GM18519 (cell line): ENCODE results near the gene CLOCK.
"Not testable (repeated sequence)": the region's sequence is repeated elsewhere in the genome, so short reads cannot be mapped to it uniquely, and the experiment has no call there.

Source experiments
- ATAC-seq: cut with Tn5 transposase; IDR thresholded peaks from one replicate; pipeline ENCODE4 v1.9.1; 2021; ENCODE audit warnings: mild to moderate bottlenecking, moderate library complexity; ENCODE audit not compliant: unreplicated experiment, low FRiP score

CLOCK gene, protein sequence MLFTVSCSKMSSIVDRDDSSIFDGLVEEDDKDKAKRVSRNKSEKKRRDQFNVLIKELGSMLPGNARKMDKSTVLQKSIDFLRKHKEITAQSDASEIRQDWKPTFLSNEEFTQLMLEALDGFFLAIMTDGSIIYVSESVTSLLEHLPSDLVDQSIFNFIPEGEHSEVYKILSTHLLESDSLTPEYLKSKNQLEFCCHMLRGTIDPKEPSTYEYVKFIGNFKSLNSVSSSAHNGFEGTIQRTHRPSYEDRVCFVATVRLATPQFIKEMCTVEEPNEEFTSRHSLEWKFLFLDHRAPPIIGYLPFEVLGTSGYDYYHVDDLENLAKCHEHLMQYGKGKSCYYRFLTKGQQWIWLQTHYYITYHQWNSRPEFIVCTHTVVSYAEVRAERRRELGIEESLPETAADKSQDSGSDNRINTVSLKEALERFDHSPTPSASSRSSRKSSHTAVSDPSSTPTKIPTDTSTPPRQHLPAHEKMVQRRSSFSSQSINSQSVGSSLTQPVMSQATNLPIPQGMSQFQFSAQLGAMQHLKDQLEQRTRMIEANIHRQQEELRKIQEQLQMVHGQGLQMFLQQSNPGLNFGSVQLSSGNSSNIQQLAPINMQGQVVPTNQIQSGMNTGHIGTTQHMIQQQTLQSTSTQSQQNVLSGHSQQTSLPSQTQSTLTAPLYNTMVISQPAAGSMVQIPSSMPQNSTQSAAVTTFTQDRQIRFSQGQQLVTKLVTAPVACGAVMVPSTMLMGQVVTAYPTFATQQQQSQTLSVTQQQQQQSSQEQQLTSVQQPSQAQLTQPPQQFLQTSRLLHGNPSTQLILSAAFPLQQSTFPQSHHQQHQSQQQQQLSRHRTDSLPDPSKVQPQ

GRCh38 chr4:55546756-55547465, at the start of gene CLOCK:
Gene CLOCK, minus strand, starts transcription at chr4:55546909. Its CDS starts 64,124 bp downstream, at chr4:55482785.
- ATAC-seq, result peak; percentile 64

GRCh38 chr4:55592014-55592413, 45.3 kb upstream of the CLOCK start, which contains the start of gene PDCL2:
Gene PDCL2, minus strand, starts transcription at chr4:55592245. Its CDS starts 136 bp downstream, at chr4:55592109.
- no peak for ATAC-seq

GRCh38 chr4:55588160-55588559, 41.5 kb upstream of the CLOCK start:
- no peak for ATAC-seq

DNA sequence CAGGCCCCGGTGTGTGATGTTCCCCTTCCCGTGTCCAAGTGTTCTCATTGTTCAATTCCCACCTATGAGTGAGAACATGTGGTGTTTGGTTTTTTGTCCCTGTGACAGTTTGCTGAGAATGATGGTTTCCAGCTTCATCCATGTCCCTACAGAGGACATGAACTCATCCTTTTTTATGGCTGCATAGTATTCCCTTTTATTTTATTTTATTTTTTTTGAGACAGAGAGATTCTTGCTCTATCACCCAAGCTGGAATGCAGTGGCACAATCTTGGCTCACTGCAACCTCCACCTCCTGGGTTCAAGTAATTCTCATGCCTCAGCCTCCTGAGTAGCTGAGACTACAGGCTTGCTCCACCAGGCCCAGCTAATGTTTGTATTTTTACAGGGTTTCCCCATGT, 36.1 kb upstream of the CLOCK start:
- not testable (repeated sequence) for ATAC-seq

DNA sequence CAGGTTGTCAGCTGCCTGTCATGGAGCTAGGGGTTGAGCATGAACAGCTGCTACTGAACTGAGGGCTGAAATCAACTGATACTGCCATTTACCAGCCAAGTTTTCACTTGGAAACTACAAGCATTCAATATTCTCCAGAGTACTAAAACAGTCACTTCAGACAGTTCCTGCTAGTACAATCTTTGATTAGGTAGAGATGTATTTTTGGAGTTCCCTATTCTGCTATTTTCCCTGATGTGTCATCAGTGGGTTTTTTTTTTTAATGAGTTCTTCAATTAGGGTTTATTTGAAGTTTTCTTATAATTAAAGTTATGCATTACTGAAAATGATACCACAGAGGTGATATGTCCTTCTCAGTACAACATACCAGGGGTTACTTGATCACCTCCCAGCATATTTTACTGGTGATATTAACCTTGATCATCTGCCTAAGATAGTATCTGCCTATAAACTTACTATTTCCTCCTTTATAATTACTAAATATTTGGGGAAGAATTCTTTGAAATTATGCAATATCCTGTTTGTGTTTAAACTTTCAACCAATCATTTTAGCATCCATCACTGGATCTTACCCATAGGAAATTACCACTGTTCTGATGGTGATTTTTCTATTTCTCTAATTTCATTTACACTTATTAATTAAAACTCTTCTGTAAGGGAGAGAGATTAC, 31.8 kb upstream of the CLOCK start:
- ATAC-seq, result no peak

DNA sequence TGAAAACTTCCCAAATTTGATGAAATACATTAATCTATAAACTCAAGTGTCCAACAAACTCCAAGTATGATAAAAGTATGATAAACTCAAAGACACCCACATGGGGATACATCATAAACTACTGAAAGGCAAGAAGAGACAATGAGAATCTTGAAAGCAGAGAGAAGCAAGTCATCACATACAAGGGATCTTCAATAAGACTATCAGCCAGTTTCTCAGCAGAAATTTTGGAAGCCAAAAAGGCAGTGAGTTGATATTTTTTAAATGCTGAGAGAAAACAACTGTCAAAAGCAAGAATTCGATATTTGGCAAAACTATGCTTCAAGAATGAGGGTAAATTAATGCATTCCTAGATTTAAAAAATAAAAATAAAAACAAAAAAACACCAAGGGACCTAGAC, 28.8 kb upstream of the CLOCK start:
- ATAC-seq, result no peak

GRCh38 chr4:55574252-55574651, 27.5 kb upstream of the CLOCK start:
- no peak for ATAC-seq

- ATAC-seq, result no peak
Observed at GRCh38 chr4:55571806-55572205, 25.1 kb upstream of the CLOCK start.

- peak; percentile 74 for ATAC-seq
Observed at GRCh38 chr4:55568905-55569504, 22.3 kb upstream of the CLOCK start.

GRCh38 chr4:55561889-55562288, 15.2 kb upstream of the CLOCK start:
- peak; percentile 100 for ATAC-seq

DNA sequence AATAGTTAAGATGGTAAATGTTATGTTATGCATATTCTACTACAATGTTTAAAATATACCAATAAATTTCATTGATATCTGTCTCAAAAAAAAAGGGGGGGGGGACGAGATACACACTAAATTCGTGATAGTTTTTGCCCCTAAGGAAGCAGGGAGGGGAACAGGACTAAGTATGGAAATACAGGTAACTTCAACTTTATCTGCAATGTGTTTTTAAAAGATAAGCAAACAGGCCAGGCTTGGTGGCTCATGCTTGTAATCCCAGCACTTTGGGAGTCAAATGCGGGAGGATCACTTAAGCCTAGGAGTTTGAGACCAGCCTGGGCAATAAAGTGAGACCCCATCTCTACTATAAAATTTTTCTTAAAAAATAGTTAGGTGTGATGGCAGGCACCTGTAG, 13.4 kb upstream of the CLOCK start:
- no peak for ATAC-seq

DNA sequence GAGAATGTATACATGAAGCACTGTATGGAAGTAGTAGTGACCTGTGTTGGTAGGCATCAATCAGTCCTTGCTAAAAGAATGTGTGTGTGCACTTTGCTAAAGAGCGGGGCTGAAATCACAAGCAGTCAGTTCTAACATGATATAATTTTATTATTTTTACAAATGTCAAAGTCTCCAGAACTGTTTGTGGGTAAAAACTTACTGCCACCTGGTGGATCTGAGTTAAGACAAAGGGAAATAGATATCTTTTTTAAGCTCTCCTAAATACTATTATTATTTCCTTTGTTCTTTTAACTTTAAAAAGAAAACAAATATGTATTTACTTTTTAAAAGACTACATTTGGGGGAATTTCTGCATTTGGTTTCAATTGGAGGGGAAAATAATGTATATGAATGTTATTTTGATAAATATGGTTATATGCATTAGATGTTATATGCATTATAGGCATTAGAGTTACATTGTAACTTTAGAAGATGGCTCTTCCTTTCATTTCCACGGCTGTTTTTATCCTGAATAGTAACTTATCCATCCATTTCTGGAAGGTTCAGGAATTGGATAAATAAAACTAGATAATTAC, 7.8 kb upstream of the CLOCK start:
- ATAC-seq, result no peak

- ATAC-seq, result no peak
Observed at GRCh38 chr4:55553441-55554201, 6.9 kb upstream of the CLOCK start.

GRCh38 chr4:55551964-55552363, 5.3 kb upstream of the CLOCK start:
- not testable (repeated sequence) for ATAC-seq

DNA sequence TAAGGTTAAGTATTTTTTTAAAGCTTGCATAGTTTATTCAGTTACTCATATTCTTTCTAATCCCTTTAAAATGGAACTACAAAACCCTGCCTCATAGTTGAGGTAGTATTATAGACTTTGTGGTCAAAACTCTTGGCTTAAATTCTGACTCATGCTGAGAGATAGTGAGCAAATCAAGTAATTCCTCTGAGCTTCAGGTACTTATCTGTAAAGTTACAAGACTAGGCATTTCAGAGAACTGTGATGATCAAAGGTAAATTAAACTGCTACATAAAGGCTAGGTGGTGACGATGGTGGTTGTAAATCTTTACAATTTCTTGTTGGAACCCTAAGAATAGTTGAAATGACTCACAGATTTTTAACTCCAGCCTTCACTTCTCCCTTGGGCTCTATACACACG, 3.2 kb upstream of the CLOCK start:
- ATAC-seq, result no peak

- no peak for ATAC-seq
Observed at GRCh38 chr4:55547918-55548317, 1.2 kb upstream of the CLOCK start.

DNA sequence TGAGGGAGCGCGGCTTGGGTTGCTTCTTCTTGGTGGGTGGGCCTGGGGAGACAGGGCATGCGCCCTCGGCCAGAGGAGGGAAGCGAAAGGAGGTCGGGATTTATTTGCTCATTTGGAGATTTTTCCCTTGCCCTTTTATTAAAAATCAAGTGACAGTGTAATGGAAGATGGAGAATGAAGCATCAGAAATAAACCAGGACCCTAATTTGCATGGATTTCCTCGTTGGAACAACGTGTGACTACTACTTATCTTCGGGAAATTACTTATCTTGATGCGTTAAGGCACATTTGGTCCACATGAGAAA, 709 bp upstream of the CLOCK start:
- no peak for ATAC-seq

DNA sequence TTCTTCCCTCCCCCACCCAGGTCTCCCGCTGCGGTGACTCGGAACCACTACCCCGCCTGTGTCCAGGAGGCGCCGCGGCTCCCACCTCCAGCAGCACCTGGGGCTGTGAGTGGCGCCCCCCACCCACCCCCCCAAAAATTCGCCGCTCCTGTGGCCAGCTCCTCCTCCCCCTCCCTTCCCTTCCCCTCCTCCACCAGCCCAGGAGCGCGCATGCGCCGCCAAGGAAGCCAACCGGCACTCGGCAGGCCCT, 278 bp downstream of the CLOCK start:
- no peak for ATAC-seq
